ENCODE measurements around the gene VEGFC.

VEGFC gene

DNA sequence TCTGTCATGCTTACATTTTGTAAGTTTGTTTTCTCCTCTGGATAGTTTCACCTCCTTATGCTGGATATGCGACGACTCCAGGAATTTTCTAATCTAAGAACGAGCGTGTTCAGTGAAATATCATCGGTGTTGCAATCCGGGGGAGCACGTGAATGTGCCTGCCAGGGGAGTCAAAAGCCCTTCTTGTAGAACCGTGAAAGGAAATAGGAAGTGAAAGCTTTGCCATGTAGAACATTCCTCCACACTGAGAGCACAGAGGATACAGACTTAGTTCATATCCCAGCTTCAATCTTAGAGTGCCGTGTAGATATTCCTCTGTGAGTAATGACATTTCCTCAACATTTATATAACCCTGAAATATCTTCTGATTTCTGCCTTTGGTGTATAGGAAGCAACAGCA is 121.2 kb downstream of the VEGFC start:
- no peaks in the 10 kb centered on the region for H3K4me1 ChIP-seq (ENCODE audit: control insufficient read depth, low read depth, low read length)
- no peak overlapping the region for H3K9ac ChIP-seq (ENCODE audit: low read length)
- H3K79me1 ChIP-seq (ENCODE audit: low read length) = no peaks in the 10 kb centered on the region
- H3K27ac ChIP-seq (ENCODE audit: low read depth, low read length) = no peak overlapping the region
- H3K4me3 ChIP-seq (ENCODE audit: low read length) = no peak overlapping the region
- H2BK15ac ChIP-seq (replicated peaks; ENCODE audit: low read depth) = no peak overlapping the region
- WGBS (ENCODE audit: extremely low coverage, insufficient coverage, low lambda C conversion rate) = no CpG with 5 or more reads among the region's 9 CpGs
- no peak overlapping the region for H2BK5ac ChIP-seq (ENCODE audit: low read length)
- no peak overlapping the region for H2BK120ac ChIP-seq (ENCODE audit: low read depth, low read length)
- no peak overlapping the region for H3K18ac ChIP-seq (ENCODE audit: low read length)
- no peak overlapping the region for H4K5ac ChIP-seq (ENCODE audit: low read length)
- H3K27me3 ChIP-seq (ENCODE audit: insufficient read depth, low read length, poor library complexity) = no peaks in the 10 kb centered on the region
- DNase-seq = no peak
- H4K8ac ChIP-seq (ENCODE audit: low read depth, low read length) = no peak overlapping the region
- H3K4me2 ChIP-seq (ENCODE audit: low read length) = no peak overlapping the region
- no peak overlapping the region for H2AK5ac ChIP-seq (ENCODE audit: low read length)
- H3K79me2 ChIP-seq (ENCODE audit: control insufficient read depth, insufficient read depth, low read length) = no peaks in the 10 kb centered on the region
- no peak overlapping the region for H3K23ac ChIP-seq (ENCODE audit: low read length)
- no peak overlapping the region for H3K4ac ChIP-seq (ENCODE audit: low read depth, low read length)
- H3K36me3 ChIP-seq (ENCODE audit: control insufficient read depth, insufficient read depth, low read length) = no peaks in the 10 kb centered on the region
- no peak overlapping the region for H3K56ac ChIP-seq (ENCODE audit: low read length)

- H3K23ac ChIP-seq (ENCODE audit: low read length) = no peak overlapping the region
- H3K36me3 ChIP-seq (ENCODE audit: control insufficient read depth, insufficient read depth, low read length) = no peaks in the 10 kb centered on the region
- no peak overlapping the region for H2BK120ac ChIP-seq (ENCODE audit: low read depth, low read length)
- H3K4me1 ChIP-seq (ENCODE audit: control insufficient read depth, low read depth, low read length) = no peaks in the 10 kb centered on the region
- no peak overlapping the region for H3K4me2 ChIP-seq (ENCODE audit: low read length)
- H3K79me2 ChIP-seq (ENCODE audit: control insufficient read depth, insufficient read depth, low read length) = no peaks in the 10 kb centered on the region
- WGBS (ENCODE audit: extremely low coverage, insufficient coverage, low lambda C conversion rate) = no CpG with 5 or more reads among the region's 2 CpGs
- no peak overlapping the region for H3K18ac ChIP-seq (ENCODE audit: low read length)
- H2BK5ac ChIP-seq (ENCODE audit: low read length) = no peak overlapping the region
- no peak overlapping the region for H3K56ac ChIP-seq (ENCODE audit: low read length)
- no peak overlapping the region for H3K27ac ChIP-seq (ENCODE audit: low read depth, low read length)
- no peak overlapping the region for H3K4me3 ChIP-seq (ENCODE audit: low read length)
- no peak for DNase-seq
- no peak overlapping the region for H3K4ac ChIP-seq (ENCODE audit: low read depth, low read length)
- H3K9ac ChIP-seq (ENCODE audit: low read length) = no peak overlapping the region
- H3K27me3 ChIP-seq (ENCODE audit: insufficient read depth, low read length, poor library complexity) = no peaks in the 10 kb centered on the region
- no peak overlapping the region for H2BK15ac ChIP-seq (replicated peaks; ENCODE audit: low read depth)
- H4K5ac ChIP-seq (ENCODE audit: low read length) = no peak overlapping the region
- H3K79me1 ChIP-seq (ENCODE audit: low read length) = no peaks in the 10 kb centered on the region
- H4K8ac ChIP-seq (ENCODE audit: low read depth, low read length) = no peak overlapping the region
- H2AK5ac ChIP-seq (ENCODE audit: low read length) = no peak overlapping the region
These were observed 124.4 kb downstream of the VEGFC start for GRCh38 chr4:176668324-176668723.

GRCh38 chr4:176664964-176665363 is 127.8 kb downstream of the VEGFC start:
- H3K4me2 ChIP-seq (ENCODE audit: low read length) = no peak overlapping the region
- H2BK5ac ChIP-seq (ENCODE audit: low read length) = no peak overlapping the region
- H4K8ac ChIP-seq (ENCODE audit: low read depth, low read length) = no peak overlapping the region
- no peak overlapping the region for H3K23ac ChIP-seq (ENCODE audit: low read length)
- no peaks in the 10 kb centered on the region for H3K79me2 ChIP-seq (ENCODE audit: control insufficient read depth, insufficient read depth, low read length)
- no peaks in the 10 kb centered on the region for H3K36me3 ChIP-seq (ENCODE audit: control insufficient read depth, insufficient read depth, low read length)
- H3K79me1 ChIP-seq (ENCODE audit: low read length) = no peaks in the 10 kb centered on the region
- no peak overlapping the region for H2BK120ac ChIP-seq (ENCODE audit: low read depth, low read length)
- no peak overlapping the region for H3K4me3 ChIP-seq (ENCODE audit: low read length)
- no peak overlapping the region for H3K4ac ChIP-seq (ENCODE audit: low read depth, low read length)
- no peak overlapping the region for H4K5ac ChIP-seq (ENCODE audit: low read length)
- no CpG with 5 or more reads among the region's 4 CpGs for WGBS (ENCODE audit: extremely low coverage, insufficient coverage, low lambda C conversion rate)
- no peak for DNase-seq
- H3K9ac ChIP-seq (ENCODE audit: low read length) = no peak overlapping the region
- H3K27me3 ChIP-seq (ENCODE audit: insufficient read depth, low read length, poor library complexity) = no peaks in the 10 kb centered on the region
- no peak overlapping the region for H3K56ac ChIP-seq (ENCODE audit: low read length)
- H2AK5ac ChIP-seq (ENCODE audit: low read length) = no peak overlapping the region
- H3K4me1 ChIP-seq (ENCODE audit: control insufficient read depth, low read depth, low read length) = no peaks in the 10 kb centered on the region
- H3K18ac ChIP-seq (ENCODE audit: low read length) = no peak overlapping the region
- no peak overlapping the region for H3K27ac ChIP-seq (ENCODE audit: low read depth, low read length)
- H2BK15ac ChIP-seq (replicated peaks; ENCODE audit: low read depth) = no peak overlapping the region

- H2BK15ac ChIP-seq (replicated peaks; ENCODE audit: low read depth) = no peak overlapping the region
- WGBS (ENCODE audit: extremely low coverage, insufficient coverage, low lambda C conversion rate) = no CpG with 5 or more reads among the region's 5 CpGs
- H3K23ac ChIP-seq (ENCODE audit: low read length) = no peak overlapping the region
These were observed 132.2 kb downstream of the VEGFC start for GRCh38 chr4:176660561-176660960.

GRCh38 chr4:176656108-176656507 is 136.6 kb downstream of the VEGFC start:
- DNase-seq = no peak
- Histone ChIP-seq H3K79me1 (ENCODE audit: low read length) (no peaks in the 10 kb centered on the region), H2AK5ac (ENCODE audit: low read length) (no peak overlapping the region), H2BK120ac (ENCODE audit: low read depth, low read length) (no peak overlapping the region), H3K4me1 (ENCODE audit: control insufficient read depth, low read depth, low read length) (no peaks in the 10 kb centered on the region), H3K4me3 (ENCODE audit: low read length) (no peak overlapping the region), H3K23ac (ENCODE audit: low read length) (no peak overlapping the region), H3K27ac (ENCODE audit: low read depth, low read length) (no peak overlapping the region), H2BK5ac (ENCODE audit: low read length) (no peak overlapping the region), H3K27me3 (ENCODE audit: insufficient read depth, low read length, poor library complexity) (no peaks in the 10 kb centered on the region), H3K36me3 (ENCODE audit: control insufficient read depth, insufficient read depth, low read length) (no peaks in the 10 kb centered on the region), H2BK15ac (replicated peaks; ENCODE audit: low read depth) (no peak overlapping the region), H4K8ac (ENCODE audit: low read depth, low read length) (no peak overlapping the region), H3K4me2 (ENCODE audit: low read length) (no peak overlapping the region), H3K4ac (ENCODE audit: low read depth, low read length) (no peak overlapping the region), H3K56ac (ENCODE audit: low read length) (no peak overlapping the region), H3K18ac (ENCODE audit: low read length) (no peak overlapping the region), H3K79me2 (ENCODE audit: control insufficient read depth, insufficient read depth, low read length) (no peaks in the 10 kb centered on the region), H3K9ac (ENCODE audit: low read length) (no peak overlapping the region), H4K5ac (ENCODE audit: low read length) (no peak overlapping the region)
- WGBS (ENCODE audit: extremely low coverage, insufficient coverage, low lambda C conversion rate) = no CpG with 5 or more reads among the region's 3 CpGs

More at GRCh38 chr4:176660561-176660960, 132.2 kb downstream of the VEGFC start:
- Histone ChIP-seq H3K56ac (ENCODE audit: low read length) (no peak overlapping the region), H3K4me1 (ENCODE audit: control insufficient read depth, low read depth, low read length) (no peaks in the 10 kb centered on the region), H4K5ac (ENCODE audit: low read length) (no peak overlapping the region), H3K27me3 (ENCODE audit: insufficient read depth, low read length, poor library complexity) (no peaks in the 10 kb centered on the region), H3K4me2 (ENCODE audit: low read length) (no peak overlapping the region), H3K18ac (ENCODE audit: low read length) (no peak overlapping the region), H3K79me1 (ENCODE audit: low read length) (no peaks in the 10 kb centered on the region), H3K4me3 (ENCODE audit: low read length) (no peak overlapping the region), H3K79me2 (ENCODE audit: control insufficient read depth, insufficient read depth, low read length) (no peaks in the 10 kb centered on the region), H3K36me3 (ENCODE audit: control insufficient read depth, insufficient read depth, low read length) (no peaks in the 10 kb centered on the region), H4K8ac (ENCODE audit: low read depth, low read length) (no peak overlapping the region), H3K27ac (ENCODE audit: low read depth, low read length) (no peak overlapping the region), H3K4ac (ENCODE audit: low read depth, low read length) (no peak overlapping the region), H2AK5ac (ENCODE audit: low read length) (no peak overlapping the region), H2BK120ac (ENCODE audit: low read depth, low read length) (no peak overlapping the region), H2BK5ac (ENCODE audit: low read length) (no peak overlapping the region), H3K9ac (ENCODE audit: low read length) (no peak overlapping the region)
- peak; percentile 68 for DNase-seq

DNA sequence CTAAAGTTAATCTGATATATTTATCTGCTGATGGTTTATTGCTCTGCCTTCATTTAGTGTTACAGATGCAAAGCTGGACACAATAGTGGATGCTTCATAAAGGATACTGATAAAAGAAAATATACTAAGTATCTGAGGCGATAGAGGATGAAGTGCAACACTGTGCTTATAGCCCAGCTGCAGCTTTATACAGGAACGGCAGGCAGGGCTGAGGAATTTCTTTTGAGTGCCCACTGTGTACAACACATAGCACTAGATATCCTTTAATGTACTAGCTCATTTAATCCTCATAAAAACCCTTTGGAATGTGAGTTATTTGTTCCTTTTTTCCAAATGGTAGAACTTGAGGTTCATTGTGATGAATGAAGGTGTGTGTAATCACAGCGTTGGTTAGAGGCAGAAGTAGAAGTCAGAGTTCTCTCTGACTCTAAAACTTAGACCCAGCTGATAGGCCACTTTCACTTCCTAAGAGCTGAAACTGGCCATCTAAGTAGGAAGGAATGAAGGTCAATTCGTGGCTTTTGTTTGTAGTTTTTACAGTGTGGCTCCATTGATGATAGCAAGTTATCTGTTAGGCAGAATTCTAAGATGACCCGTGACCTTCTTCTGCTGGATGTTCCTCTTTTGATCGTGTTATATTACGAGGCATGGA is 138.0 kb downstream of the VEGFC start:
- Histone ChIP-seq H3K79me1 (ENCODE audit: low read length) (no peaks in the 10 kb centered on the region), H3K4me3 (ENCODE audit: low read length) (no peak overlapping the region), H2BK5ac (ENCODE audit: low read length) (no peak overlapping the region), H3K4me1 (ENCODE audit: control insufficient read depth, low read depth, low read length) (no peaks in the 10 kb centered on the region), H3K27ac (ENCODE audit: low read depth, low read length) (no peak overlapping the region), H4K8ac (ENCODE audit: low read depth, low read length) (no peak overlapping the region), H2AK5ac (ENCODE audit: low read length) (no peak overlapping the region), H4K5ac (ENCODE audit: low read length) (no peak overlapping the region), H3K9ac (ENCODE audit: low read length) (no peak overlapping the region), H3K79me2 (ENCODE audit: control insufficient read depth, insufficient read depth, low read length) (no peaks in the 10 kb centered on the region), H2BK15ac (replicated peaks; ENCODE audit: low read depth) (no peak overlapping the region), H3K56ac (ENCODE audit: low read length) (no peak overlapping the region), H3K36me3 (ENCODE audit: control insufficient read depth, insufficient read depth, low read length) (no peaks in the 10 kb centered on the region), H3K23ac (ENCODE audit: low read length) (no peak overlapping the region), H2BK120ac (ENCODE audit: low read depth, low read length) (no peak overlapping the region), H3K4me2 (ENCODE audit: low read length) (no peak overlapping the region), H3K27me3 (ENCODE audit: insufficient read depth, low read length, poor library complexity) (no peaks in the 10 kb centered on the region), H3K18ac (ENCODE audit: low read length) (no peak overlapping the region), H3K4ac (ENCODE audit: low read depth, low read length) (no peak overlapping the region)
- WGBS (ENCODE audit: extremely low coverage, insufficient coverage, low lambda C conversion rate) = no CpG with 5 or more reads among the region's 7 CpGs
- DNase-seq = no peak
